Activated CD4-positive, alpha-beta T cell treated with anti-CD3 and anti-CD28 coated beads, Interleukin-2, amount 10 ng/mL, durations not matched to agents 24 days and 14 days (primary cell): ENCODE results near the gene NUP62CL. TPM values are rescaled to one million over a fixed set of nuclear protein-coding genes. Genes with fewer than 3 reads are reported as not detected.
A peak's percentile ranks its signal among the peaks of the same experiment; 100 is the strongest.

Source experiments
- DNase-seq: peaks from one replicate; pipeline ENCODE4 v3.0.0; 2022
- H3K27ac Mint-ChIP-seq: one replicate; pipeline ENCODE4 v1.8.0; 2022; ENCODE audit warnings: mild to moderate bottlenecking, mixed read lengths
- H3K27me3 Mint-ChIP-seq: one replicate; pipeline ENCODE4 v1.8.0; 2022; ENCODE audit warnings: mixed read lengths
- H3K36me3 Mint-ChIP-seq: one replicate; pipeline ENCODE4 v1.8.0; 2022; ENCODE audit warnings: low read depth, mild to moderate bottlenecking, mixed read lengths
- H3K4me1 Mint-ChIP-seq: one replicate; pipeline ENCODE4 v1.8.0; 2021; ENCODE audit warnings: mixed read lengths
- H3K4me3 Mint-ChIP-seq: one replicate; pipeline ENCODE4 v1.8.0; 2022; ENCODE audit warnings: mild to moderate bottlenecking, moderate library complexity, mixed read lengths
- H3K9me3 Mint-ChIP-seq: one replicate; pipeline ENCODE4 v1.8.0; 2021; ENCODE audit warnings: mixed read lengths
- intact Hi-C: fragments of 100-400 bp; cut with micrococcal nuclease; formaldehyde crosslinking; loops from one replicate; pipeline ENCODE4 v1.15.1; 2023
- total RNA-seq: library from RNA; stranded (reverse); gene quantifications from 2 replicates; pipeline ENCODE4 v1.2.3, GENCODE V29; 2022

The NUP62CL gene
- total RNA-seq, 1 donor from 2014 or later: 1.1 TPM

GRCh38 chrX:107118322-107119147 is 87.7 kb downstream of the NUP62CL start, which contains the start of gene RBM41:
Gene RBM41, minus strand, starts transcription at chrX:107118822. Its CDS starts 49 bp downstream, at chrX:107118773.
- peak within 1 kb of the TSS; percentile 97 for H3K4me3 Mint-ChIP-seq
- DNase-seq: peak; percentile 92
- no peaks in the 10 kb centered on the region for H3K9me3 Mint-ChIP-seq
- peaks cover 23% of the 10 kb centered on the region for H3K4me1 Mint-ChIP-seq
- H3K27me3 Mint-ChIP-seq: no peaks in the 10 kb centered on the region
- peak within 1 kb of the TSS; percentile 97 for H3K27ac Mint-ChIP-seq
- peaks cover 38% of the 10 kb centered on the region for H3K36me3 Mint-ChIP-seq
- intact Hi-C loops: loop anchor here (1.0 to 10.0 kb wide), 6 partner anchors 39 to 973 kb away; partner anchors contain the start of genes ATG4A, DNAAF6, NUP62CL and PRPS1

GRCh38 chrX:107117993-107118321 is 88.3 kb downstream of the NUP62CL start:
- Mint-ChIP-seq H3K36me3 (peaks cover 41% of the 10 kb centered on the region), H3K27ac (peak overlapping the region; percentile 97), H3K4me1 (peaks cover 26% of the 10 kb centered on the region), H3K9me3 (no peaks in the 10 kb centered on the region), H3K4me3 (peak overlapping the region; percentile 97), H3K27me3 (no peaks in the 10 kb centered on the region)
- no peak for DNase-seq
- intact Hi-C loops: loop anchor here (1.0 to 10.0 kb wide), 6 partner anchors 39 to 973 kb away; partner anchors contain the start of genes ATG4A, DNAAF6, NUP62CL and PRPS1

GRCh38 chrX:107107459-107107858 is 98.8 kb downstream of the NUP62CL start:
- Mint-ChIP-seq H3K27me3 (no peaks in the 10 kb centered on the region), H3K9me3 (no peaks in the 10 kb centered on the region), H3K27ac (no peak overlapping the region), H3K4me3 (no peak overlapping the region), H3K36me3 (peaks cover 37% of the 10 kb centered on the region), H3K4me1 (peaks cover 11% of the 10 kb centered on the region)
- intact Hi-C loops: no loop called here
- DNase-seq: no peak

GRCh38 chrX:107102980-107103379 is 103.3 kb downstream of the NUP62CL start:
- intact Hi-C loops: no loop called here

GRCh38 chrX:107076158-107076557 is 130.1 kb downstream of the NUP62CL start:
- Mint-ChIP-seq H3K27me3 (no peaks in the 10 kb centered on the region), H3K4me3 (no peak overlapping the region), H3K36me3 (peaks cover 12% of the 10 kb centered on the region), H3K9me3 (peaks cover 6% of the 10 kb centered on the region), H3K4me1 (peaks cover 4% of the 10 kb centered on the region), H3K27ac (no peak overlapping the region)
- intact Hi-C loops: no loop called here
- DNase-seq: no peak

More at GRCh38 chrX:107102980-107103379, 103.3 kb downstream of the NUP62CL start:
- no peak for DNase-seq
- Mint-ChIP-seq H3K4me3 (no peak overlapping the region), H3K27me3 (no peaks in the 10 kb centered on the region), H3K36me3 (peaks cover 40% of the 10 kb centered on the region), H3K4me1 (peaks cover 7% of the 10 kb centered on the region), H3K27ac (no peak overlapping the region), H3K9me3 (no peaks in the 10 kb centered on the region)

Other genes with a start within 250 kb of the NUP62CL start
- gene MORC4, start 206.2 kb downstream of the NUP62CL start, total RNA-seq: 7.1 and 7.8 TPM in 2 replicates
- gene RBM41, start 87.6 kb downstream of the NUP62CL start, total RNA-seq: 15.7 and 16.2 TPM in 2 replicates
- gene DNAAF6, start 178 bp upstream of the NUP62CL start, total RNA-seq: not detected in 2 replicates
- gene FRMPD3, start 243.2 kb upstream of the NUP62CL start, total RNA-seq: not detected in 2 replicates